Thyroid gland (tissue), 4 donors: ENCODE data around the gene ZBP1.

Experiments used
- POLR2A ChIP-seq, 2 donors: fragments of 450-650 bp; IDR thresholded peaks; one replicate each; pipeline ENCODE4 v1.6.1; 2017; ENCODE audit warnings: antibody characterized with exemption in 2 of 2, mild to moderate bottlenecking in 2 of 2, moderate library complexity in 1 of 2
- TF ChIP-seq, protein P1 (sequence below), 6 experiments: fragments of 200-600 bp in 3 of 6; fragments of 450-650 bp in 3 of 6; sonication (generic) in 3 of 6; IDR thresholded peaks; one replicate each; pipeline ENCODE4 v1.5.1; 2016 to 2019; ENCODE audit warnings: antibody characterized with exemption in 6 of 6, mild to moderate bottlenecking in 2 of 6, inconsistent platforms in 1 of 6, moderate library complexity in 1 of 6

DNA sequence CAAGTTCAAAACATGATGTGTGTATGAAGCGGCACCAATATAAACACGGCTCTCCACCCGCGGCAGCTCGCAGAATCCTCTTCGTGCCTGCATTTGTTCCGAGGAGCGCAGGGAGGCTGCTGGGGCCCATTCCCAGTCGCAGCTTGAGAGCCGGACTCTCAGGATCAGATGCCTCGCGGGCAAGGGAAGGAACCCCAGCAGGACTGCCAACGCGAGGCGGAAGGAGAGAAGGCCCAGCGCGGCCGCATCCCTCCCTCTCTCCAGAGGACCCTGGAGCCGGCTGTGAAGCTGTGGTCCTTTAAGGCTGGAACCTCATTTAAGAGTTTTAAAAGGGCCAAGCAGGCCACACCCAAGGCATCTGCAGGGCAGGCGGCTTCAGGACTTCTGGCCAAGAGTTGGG is 44.2 kb upstream of the ZBP1 start:
- TF ChIP-seq, protein P1, sequence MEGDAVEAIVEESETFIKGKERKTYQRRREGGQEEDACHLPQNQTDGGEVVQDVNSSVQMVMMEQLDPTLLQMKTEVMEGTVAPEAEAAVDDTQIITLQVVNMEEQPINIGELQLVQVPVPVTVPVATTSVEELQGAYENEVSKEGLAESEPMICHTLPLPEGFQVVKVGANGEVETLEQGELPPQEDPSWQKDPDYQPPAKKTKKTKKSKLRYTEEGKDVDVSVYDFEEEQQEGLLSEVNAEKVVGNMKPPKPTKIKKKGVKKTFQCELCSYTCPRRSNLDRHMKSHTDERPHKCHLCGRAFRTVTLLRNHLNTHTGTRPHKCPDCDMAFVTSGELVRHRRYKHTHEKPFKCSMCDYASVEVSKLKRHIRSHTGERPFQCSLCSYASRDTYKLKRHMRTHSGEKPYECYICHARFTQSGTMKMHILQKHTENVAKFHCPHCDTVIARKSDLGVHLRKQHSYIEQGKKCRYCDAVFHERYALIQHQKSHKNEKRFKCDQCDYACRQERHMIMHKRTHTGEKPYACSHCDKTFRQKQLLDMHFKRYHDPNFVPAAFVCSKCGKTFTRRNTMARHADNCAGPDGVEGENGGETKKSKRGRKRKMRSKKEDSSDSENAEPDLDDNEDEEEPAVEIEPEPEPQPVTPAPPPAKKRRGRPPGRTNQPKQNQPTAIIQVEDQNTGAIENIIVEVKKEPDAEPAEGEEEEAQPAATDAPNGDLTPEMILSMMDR (IDR thresholded peaks at IDR 0.05) = no peak
- TF ChIP-seq POLR2A (IDR thresholded peaks at IDR 0.05) = no peak
